Measurements from ENCODE around the gene STPG3.

Gene STPG3

DNA sequence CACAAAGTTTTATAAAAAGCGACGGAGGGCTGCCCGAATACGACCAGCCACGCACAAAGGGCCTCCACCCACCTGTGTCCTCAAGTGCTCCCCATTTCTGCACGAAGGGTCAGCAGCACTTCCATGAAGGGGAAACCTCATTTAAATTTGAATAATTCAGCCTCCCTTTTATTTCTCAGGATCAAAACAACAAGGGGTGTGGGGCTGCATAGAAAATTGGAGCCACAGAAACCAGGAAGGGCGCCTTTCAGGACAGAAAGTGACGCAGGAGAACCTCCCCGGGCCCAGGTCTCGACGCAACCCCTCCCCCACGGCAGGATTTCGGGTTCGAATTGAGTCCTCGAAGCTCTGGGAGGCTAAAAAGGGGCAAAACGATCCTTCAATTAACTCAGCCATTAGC lies 48.9 kb downstream of the STPG3 start:
- in situ Hi-C loops (cut with HindIII; ENCODE audit: low sequenced_read_pairs): no loop called here

DNA sequence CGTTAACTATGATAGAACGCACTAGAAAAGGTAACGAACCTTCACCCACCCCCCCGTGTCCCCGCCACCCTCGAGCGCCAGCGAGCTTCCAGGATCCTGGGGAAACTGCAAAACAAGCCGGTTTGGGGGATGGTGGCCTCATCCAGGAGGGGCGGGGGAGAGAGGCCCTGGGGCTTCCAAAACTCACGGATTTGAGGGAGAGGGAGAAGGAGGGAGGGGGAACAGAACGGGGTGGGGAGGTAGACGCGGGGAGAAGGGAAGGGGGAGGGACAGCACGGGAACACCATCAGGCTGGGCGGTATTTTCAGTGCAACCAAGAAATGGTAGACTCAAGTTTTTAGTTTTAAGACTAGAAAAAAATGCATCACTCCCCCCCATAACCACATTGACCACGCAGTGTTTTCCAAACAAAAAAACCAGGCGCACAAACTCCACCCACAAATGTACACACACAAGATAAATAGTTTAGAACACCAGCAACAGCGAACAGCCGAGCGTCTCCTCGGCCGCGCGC lies 49.5 kb downstream of the STPG3 start:
- in situ Hi-C loops (cut with HindIII; ENCODE audit: low sequenced_read_pairs): no loop called here

GRCh38 chr9:137301081-137301947 lies 50.2 kb downstream of the STPG3 start:
- in situ Hi-C loops (cut with HindIII; ENCODE audit: low sequenced_read_pairs): no loop called here

GRCh38 chr9:137302118-137302448 lies 51.0 kb downstream of the STPG3 start, which contains the start of gene NRARP:
NRARP (minus strand) TSS chr9:137302271; CDS start chr9:137301928, 343 bp downstream.
- in situ Hi-C loops (cut with HindIII; ENCODE audit: low sequenced_read_pairs): no loop called here

DNA sequence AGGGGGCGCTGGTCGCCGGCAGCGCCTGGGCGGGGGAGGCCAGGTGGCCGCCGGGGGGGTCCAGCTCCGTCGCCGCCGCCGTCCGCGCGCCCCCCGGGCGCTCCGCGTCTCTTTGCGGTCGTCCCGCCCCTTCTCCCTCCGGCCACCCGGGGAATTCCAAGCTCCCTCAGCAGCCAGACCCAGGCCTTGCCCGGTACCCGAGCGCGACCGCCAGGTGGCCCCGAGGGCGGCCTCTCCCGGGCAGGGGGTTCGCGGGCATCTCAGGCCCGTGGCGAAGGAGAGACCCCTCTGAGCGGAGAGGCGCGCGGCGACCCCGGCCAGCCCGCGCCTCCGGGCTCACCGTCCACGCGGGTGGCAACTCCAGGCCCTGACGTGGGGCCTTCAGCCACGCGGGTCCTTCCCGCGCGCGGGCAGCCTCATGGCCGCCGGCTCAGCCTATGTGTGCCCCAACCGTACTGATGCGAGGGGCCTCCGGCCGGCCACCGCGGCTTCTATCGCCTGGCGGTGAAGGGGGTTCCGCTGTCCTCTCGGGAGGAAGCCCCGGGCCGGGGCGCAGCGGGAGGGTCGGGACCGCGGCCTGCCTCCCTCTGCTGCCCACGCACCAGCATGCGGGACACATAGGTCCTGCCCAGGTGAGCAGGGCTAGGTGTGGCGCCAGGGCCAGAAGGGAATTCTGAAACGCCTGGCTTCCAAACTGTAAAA lies 51.5 kb downstream of the STPG3 start:
- in situ Hi-C loops (cut with HindIII; ENCODE audit: low sequenced_read_pairs): no loop called here
